Fibroblast of pulmonary artery (primary cell): ENCODE results near the gene ACO2.
"Not testable (repeated sequence)": the region's sequence is repeated elsewhere in the genome, so short reads cannot be mapped to it uniquely, and the experiment has no call there.

Experiments
- DNase-seq: peaks from one replicate; pipeline ENCODE4 v3.0.0-alpha.2; 2010; ENCODE audit warnings: low read depth
- H3K4me3 ChIP-seq: replicated peaks from 2 replicates; pipeline ENCODE4 v1.5.1; 2011; ENCODE audit warnings: low read depth, mild to moderate bottlenecking, control low read depth, low read length, moderate library complexity
- CTCF ChIP-seq: IDR thresholded peaks from 2 replicates; pipeline ENCODE4 v1.5.1; 2011; ENCODE audit warnings: mild to moderate bottlenecking, control low read depth, low read length, inconsistent platforms; ENCODE audit errors: missing control alignments

ACO2 gene

GRCh38 chr22:41468381-41469217 is at the start of gene ACO2, which contains the start of gene PHF5A:
TSS of gene ACO2 (plus strand) at chr22:41469117. CDS start at chr22:41469147, 30 bp downstream.
TSS of gene PHF5A (minus strand) at chr22:41468692. CDS start at chr22:41468653, 39 bp downstream.
- H3K4me3 ChIP-seq = peak within 1 kb of the TSS; percentile 92
- peak; percentile 98 for DNase-seq
- no peak for TF ChIP-seq CTCF

GRCh38 chr22:41425660-41426365 is 43.1 kb upstream of the ACO2 start:
- TF ChIP-seq CTCF = no peak
- DNase-seq = no peak
- H3K4me3 ChIP-seq = no peak overlapping the region

GRCh38 chr22:41429232-41429950 is 39.5 kb upstream of the ACO2 start:
- DNase-seq = no peak
- no peak for TF ChIP-seq CTCF
- H3K4me3 ChIP-seq = no peak overlapping the region

GRCh38 chr22:41429951-41430332 is 39.0 kb upstream of the ACO2 start:
- no peak overlapping the region for H3K4me3 ChIP-seq
- no peak for DNase-seq
- no peak for TF ChIP-seq CTCF

- TF ChIP-seq CTCF = no peak
- DNase-seq = no peak
- H3K4me3 ChIP-seq = no peak overlapping the region
These were observed 37.3 kb upstream of the ACO2 start for GRCh38 chr22:41431656-41432055.

GRCh38 chr22:41433480-41433879 is 35.4 kb upstream of the ACO2 start:
- H3K4me3 ChIP-seq = not testable (repeated sequence)
- DNase-seq = peak; percentile 52

- not testable (repeated sequence) for DNase-seq, H3K4me3 ChIP-seq
These were observed 34.4 kb upstream of the ACO2 start for GRCh38 chr22:41434361-41435003.
